Activated CD4-positive, CD25-positive, alpha-beta regulatory T cell treated with anti-CD3 and anti-CD28 coated beads, Interleukin-2, amount 50 U/mL, for 72 hours (primary cell): ENCODE data around the gene NUP210.
"Not testable (repeated sequence)": the region's sequence is repeated elsewhere in the genome, so short reads cannot be mapped to it uniquely, and the experiment has no call there.

ENCODE experiments used
- DNase-seq: peaks from one replicate; pipeline ENCODE4 v3.0.0; 2021

The NUP210 gene

DNA sequence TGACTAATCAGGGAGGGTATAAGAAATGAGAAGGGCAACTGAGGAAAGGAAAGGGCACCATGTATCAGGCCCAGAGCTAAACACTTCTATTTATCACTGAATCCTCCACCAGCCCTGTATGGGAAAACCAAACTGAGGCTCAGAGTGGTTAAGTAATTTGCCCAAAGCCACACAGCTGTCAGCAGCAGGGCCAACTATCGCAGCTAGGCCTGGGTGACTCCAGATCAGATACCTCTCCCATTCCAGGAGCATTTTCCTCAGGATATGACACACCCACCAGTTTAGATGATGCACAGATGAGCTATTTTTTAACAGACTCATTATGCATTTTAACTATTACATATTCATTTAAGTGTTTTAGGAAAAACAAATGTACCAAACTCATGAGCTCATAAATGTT is 14.5 kb downstream of the NUP210 start:
- no peak for DNase-seq

DNA sequence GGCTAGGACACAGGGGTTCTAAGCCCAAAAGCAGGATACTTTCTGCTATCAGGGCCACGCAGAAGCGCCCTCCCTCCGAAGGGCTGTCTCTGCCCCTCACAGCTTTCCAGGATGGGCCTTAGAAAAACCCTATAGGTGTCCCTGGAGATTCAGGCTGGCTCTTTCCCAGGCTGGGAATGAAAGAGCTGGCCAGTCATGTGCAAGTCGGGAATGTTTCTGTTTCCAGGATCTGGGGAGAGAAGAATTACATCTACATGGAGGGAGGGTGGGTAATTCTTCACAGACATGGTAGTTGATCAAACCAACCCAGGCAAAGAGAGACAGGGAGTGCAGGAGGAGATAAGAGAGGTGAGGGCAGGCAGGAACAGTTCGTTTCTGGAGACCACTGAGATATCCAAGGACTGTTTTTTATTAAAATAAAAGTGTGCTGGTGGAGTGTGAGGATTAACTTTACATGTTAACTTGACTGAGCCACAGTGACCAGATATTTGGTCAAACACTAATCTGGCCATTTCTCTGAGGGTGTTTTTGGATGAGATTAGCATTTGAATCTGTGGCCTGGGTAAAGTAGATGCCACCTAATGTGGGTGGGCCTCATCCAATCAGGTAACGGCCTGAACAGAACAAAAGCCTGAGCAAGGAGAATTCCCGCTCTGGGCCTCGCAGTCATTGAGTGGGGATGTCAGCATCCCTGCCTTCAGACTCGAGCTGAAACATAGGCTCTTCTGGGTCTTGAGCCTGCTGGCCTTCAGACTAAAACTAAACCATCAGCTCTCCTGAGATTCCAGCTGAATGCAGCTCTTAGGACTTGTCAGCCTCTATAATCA is 15.3 kb downstream of the NUP210 start:
- DNase-seq: no peak

GRCh38 chr3:13403847-13404246 is 16.3 kb downstream of the NUP210 start:
- DNase-seq: no peak

- DNase-seq: no peak
These were observed 16.8 kb downstream of the NUP210 start for GRCh38 chr3:13403213-13403819.

DNA sequence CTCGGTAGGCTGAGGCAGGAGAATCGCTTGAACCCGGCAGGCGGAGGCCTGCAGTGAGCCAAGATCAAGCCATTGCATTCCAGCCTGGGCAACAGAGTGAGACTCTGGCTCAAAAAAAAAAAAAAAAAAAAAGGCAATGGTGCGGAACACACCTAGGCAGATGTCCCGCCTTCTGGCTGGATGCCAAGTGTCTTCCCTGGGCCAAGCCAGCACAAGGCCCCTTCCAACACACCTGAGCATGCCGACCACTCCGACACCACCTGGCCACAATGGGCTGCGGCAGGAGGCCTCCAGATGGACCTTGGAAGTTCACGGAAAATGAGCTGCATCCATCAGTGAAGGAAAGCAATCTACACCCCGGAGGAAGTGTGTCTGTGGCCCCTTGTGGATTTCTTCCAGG is 19.0 kb downstream of the NUP210 start:
- DNase-seq: no peak

DNA sequence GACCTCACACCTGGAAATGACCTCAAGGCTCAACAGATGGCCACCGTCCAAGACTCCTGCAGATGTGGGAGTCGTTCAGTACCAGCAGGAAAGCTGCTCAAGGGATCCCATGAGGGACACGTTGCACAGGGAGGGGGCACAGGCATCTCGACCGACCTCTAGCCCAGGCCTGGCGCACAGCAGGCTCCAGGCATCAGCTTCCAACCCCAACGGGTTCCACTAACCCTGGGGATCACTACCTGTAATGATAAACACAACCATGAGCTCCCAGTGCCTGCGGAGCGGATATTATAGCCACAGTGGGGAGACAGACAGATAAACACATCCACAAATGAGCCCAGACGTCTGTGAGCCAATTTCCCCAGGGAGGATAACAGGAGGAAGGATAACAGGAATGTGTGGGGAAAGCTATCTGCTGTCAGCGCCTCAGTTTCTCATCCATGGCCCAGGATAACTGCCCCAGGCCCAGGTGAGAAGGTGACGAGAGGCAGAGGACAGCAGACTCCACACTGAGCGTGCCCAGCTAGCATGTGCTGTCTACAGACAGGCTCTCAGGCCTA is 19.9 kb downstream of the NUP210 start:
- no peak for DNase-seq

GRCh38 chr3:13399603-13400002 is 20.5 kb downstream of the NUP210 start:
- DNase-seq: no peak

- no peak for DNase-seq
These were observed 22.8 kb downstream of the NUP210 start for GRCh38 chr3:13397316-13397715.

DNA sequence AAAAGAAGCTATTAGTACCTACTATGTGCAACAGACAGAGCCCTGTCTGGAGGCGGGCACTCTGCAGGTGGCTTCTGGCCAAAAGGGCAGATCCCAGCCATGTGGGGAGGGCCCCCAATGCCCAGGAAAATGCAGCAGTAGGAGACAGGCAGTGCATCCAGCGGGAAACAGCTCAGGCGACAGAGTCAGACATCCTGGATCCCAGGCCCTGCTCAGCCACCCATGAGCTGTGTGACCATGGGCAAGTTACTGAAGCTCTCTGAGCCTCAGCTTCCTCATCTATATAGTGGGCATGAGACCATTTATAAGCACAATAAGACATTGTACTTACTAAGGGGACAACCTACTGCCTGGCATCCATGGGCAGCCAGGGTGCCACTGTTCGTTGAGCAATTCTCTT is 25.8 kb downstream of the NUP210 start:
- DNase-seq: no peak

GRCh38 chr3:13393427-13394360 is 26.4 kb downstream of the NUP210 start:
- no peak for DNase-seq

GRCh38 chr3:13391308-13391707 is 28.8 kb downstream of the NUP210 start:
- DNase-seq: no peak

- no peak for DNase-seq
These were observed 30.7 kb downstream of the NUP210 start for GRCh38 chr3:13389378-13389777.

GRCh38 chr3:13388816-13389215 is 31.3 kb downstream of the NUP210 start:
- DNase-seq: no peak

DNA sequence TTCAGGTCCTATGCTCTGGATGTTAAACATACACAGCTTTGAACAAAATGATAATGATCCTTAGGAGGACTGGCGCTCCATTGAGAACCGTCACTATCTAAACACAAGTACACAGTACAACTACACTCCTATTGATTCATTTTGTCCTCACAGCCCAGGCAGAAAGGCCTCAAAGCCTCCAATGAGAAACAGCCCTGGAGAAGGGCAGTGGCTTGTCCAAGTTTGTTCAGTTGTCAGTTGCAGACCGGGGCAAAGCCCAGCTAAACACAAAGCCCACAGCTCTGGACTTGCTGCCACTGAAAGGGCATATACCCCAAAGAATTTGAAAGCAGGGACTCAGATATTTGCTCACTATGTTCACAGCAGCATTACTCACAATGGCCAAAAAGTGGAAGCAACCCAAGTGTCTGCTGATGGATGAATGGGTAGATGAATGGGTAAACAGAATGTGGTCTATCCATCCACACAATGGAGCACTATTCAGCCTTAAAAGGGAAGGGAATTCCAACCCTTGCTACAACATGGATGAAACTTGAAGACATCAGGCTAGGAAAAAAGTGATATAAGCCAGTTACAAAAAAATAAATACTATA is 34.7 kb downstream of the NUP210 start:
- DNase-seq: no peak

- no peak for DNase-seq
These were observed 39.2 kb downstream of the NUP210 start for GRCh38 chr3:13380971-13381370.

GRCh38 chr3:13379201-13379830 is 40.8 kb downstream of the NUP210 start:
- DNase-seq: no peak

DNA sequence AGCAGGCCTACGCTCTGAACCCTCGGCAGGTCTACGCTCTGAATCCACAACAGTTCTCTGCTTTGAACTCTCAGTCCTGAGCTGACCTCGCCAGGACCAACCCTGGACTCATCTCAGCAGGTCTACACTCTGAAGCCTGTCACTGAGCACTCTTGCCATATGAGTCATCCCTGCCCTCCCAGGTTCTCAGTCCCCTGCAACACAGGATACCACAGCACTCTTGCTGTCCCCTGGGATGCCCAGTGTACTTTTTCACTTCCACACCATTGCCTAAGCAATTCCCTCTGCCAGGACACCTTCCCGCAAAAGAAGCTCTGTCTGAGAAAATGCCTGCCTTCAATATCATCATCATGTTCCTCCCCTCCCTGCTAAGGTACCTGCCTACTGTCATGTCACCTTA is 42.0 kb downstream of the NUP210 start:
- no peak for DNase-seq

DNA sequence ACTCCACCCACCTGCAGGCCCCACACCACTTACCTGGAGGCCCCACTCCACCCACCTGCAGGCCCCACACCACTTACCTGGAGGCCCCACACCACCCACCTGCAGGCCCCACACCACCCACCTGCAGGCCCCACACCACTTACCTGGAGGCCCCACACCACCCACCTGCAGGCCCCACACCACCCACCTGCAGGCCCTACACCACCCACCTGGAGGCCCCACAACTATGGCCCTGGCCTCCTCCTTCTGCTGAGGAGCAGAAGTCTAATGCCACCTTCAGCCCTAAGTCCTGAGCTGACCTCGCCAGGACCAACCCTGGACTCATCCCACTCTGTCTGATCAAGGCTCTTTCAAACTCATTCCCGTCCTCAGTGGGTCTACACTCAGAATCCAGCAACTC is 42.4 kb downstream of the NUP210 start:
- DNase-seq: not testable (repeated sequence)

DNA sequence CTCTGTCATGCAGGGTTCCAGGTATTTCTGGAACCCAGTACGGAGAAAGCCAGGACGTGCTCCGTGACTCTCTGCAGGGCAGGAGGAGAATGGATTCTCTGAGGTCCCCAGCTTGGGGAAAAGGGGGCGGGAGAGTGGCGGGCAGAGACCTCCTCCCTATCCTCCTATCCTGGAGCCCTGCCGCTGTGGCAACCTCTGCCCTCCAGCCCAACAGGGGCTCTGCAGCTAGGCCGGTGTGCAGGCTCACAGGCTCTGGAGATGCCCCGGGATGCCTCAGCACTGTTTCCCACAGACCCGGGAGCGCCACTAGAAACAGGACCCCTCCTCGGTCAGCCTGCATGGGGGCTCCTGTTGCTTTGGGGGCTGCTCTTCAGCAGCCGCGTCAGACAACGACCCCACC is 43.1 kb downstream of the NUP210 start:
- DNase-seq: no peak

- no peak for DNase-seq
These were observed 44.0 kb downstream of the NUP210 start for GRCh38 chr3:13376091-13376490.

- DNase-seq: no peak
These were observed 44.7 kb downstream of the NUP210 start for GRCh38 chr3:13375464-13375863.

- no peak for DNase-seq
These were observed 46.0 kb downstream of the NUP210 start for GRCh38 chr3:13373975-13374586.
